Stimulated activated naive CD4-positive, alpha-beta T cell treated with Interleukin-2 at 50 U/mL for 16 hours (primary cell): Measurements from ENCODE around the gene SYNPO.

Source experiments
- DNase-seq: peaks from one replicate; lab custom pipeline; 2025; lab: John Stamatoyannopoulos, UW

Gene SYNPO

GRCh38 chr5:150625164-150625535 lies 15.3 kb upstream of the SYNPO start:
- no peak for DNase-seq

DNA sequence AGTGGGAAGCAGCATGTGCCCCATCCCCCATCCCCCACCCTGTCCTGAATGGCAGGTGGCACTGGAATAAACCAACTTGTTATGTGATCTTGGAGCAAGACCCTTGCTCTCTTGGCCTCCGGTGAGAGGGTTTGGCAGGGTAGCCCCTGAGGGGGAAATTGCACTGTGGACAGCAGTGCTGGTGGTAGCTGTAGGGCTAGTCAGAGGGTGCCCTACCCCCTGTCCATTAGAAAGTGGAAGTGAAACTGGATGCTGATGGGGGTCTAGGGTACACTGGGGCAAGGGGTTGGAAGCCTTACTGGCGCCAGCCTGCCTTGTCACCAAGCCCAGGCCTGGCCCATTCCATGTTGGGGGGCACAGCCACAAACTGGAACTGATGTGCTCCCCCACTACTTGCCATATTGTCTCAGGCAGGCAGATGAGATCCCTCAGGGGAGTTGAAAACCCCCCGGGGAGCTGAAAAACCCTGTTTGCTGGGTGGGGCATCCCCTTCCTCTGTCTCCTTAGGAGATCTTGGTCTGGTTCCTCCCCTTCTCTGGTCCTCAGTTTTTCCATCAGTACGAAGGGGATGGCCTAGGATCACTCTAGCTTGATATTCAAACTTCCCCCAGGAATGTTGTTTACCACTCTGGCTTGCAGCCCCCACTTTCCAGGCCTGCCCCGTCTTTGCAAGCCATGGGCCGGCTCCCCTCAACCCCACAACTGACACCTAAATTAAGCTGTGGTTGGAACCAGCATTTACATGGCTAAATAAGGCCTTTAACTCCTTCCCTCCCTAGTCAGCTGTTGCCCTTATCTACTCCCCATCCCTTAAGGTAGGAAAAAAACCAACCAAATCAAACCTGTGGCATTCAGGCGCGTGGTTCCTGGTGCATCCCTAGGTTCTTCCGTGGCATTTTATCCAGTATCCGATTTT lies 14.4 kb upstream of the SYNPO start:
- no peak for DNase-seq

- no peak for DNase-seq
Measured at GRCh38 chr5:150626853-150627276, 13.6 kb upstream of the SYNPO start.

DNA sequence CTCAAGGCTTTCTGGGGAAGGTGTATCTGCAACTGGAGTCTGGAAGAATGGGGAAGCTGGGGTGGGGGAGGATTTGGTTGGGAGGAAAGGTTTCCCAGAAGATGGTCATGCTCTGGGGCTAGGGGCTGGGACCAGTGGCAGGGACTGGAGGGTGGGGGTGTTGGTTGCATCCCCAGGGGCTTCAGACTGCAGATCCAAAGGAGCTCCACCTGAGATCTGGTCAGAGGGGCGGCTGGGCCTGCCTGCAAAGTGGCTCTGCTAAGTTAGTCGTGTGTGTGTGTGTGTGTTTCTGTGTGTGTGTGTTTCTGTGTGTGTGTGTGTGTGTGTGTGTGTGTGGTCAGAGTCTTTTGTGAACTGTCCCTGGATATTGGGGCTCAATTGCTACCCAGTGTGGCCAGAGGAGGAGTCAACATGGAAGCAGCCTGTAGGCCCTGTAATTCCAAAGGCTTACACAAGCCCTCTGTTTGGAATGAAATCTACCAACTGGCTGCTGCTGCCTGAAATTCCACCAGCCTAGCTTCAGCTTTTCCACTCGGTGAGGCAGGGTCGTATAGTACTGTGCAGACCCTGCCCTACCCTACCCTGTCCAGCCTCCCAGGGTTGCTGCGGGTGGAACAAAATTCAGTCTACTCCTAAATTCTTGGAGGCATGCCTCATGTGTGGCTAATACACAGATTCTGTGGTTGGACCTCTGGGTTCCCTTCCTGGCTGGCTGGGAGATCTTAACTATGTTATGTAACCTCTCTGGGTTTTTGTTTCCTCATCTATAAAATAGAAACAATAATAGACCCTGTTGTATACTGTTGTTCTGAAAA lies 12.5 kb upstream of the SYNPO start:
- no peak for DNase-seq

DNA sequence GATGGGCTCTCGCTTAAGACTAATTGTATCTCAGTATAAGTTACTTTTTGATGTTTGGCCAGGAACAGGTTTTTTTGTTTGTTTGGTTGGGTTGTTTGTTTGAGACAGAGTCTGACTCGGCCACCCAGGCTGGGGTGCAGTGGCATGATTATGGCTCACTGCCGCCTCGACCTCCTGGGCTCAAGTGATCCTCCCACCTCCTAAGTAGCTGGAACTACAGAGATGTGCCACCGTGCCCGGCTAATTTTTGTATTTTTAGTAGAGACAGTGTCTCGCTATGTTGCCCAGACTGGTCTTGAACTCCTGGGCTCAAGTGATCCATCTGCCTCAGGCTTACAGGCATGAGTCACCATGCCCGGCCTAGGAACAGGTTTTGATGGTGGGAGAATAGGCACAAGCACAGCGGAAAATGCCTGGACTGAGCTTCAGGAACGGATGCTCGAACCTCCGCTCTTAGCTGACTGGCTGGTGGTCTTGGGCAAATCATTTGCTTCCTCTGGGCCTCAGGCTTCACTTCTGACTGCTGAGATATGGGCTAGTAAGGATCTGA lies 11.4 kb upstream of the SYNPO start:
- DNase-seq = no peak

- DNase-seq = no peak
Measured at GRCh38 chr5:150630016-150630415, 10.4 kb upstream of the SYNPO start.

GRCh38 chr5:150630461-150631325 lies 9.8 kb upstream of the SYNPO start:
- no peak for DNase-seq

- DNase-seq = no peak
Measured at GRCh38 chr5:150631326-150631701, 9.1 kb upstream of the SYNPO start.

- DNase-seq = no peak
Measured at GRCh38 chr5:150632305-150633160, 7.9 kb upstream of the SYNPO start.

DNA sequence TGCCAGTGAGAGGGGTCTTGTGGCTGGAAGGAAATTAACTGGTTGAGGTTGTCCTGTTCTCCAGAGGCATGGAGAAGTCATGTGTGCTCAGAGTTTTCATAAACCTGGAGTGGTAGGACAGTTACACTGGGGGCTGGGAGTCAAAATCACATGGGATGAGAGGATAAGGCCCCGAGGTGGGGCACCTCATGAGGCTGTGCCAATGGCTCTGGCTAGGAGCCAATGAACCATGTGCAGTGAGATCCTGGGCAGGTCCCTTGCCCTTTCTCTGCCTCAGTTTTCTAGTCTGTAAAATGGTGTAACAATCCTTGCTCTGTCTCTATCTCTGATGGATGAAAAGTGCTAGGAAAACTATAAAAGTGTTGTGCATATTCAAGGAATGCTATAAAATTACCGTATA lies 7.0 kb upstream of the SYNPO start:
- no peak for DNase-seq

- DNase-seq = no peak
Measured at GRCh38 chr5:150636391-150637244, 3.8 kb upstream of the SYNPO start.

- no peak for DNase-seq
Measured at GRCh38 chr5:150637245-150638052, 3.0 kb upstream of the SYNPO start.

DNA sequence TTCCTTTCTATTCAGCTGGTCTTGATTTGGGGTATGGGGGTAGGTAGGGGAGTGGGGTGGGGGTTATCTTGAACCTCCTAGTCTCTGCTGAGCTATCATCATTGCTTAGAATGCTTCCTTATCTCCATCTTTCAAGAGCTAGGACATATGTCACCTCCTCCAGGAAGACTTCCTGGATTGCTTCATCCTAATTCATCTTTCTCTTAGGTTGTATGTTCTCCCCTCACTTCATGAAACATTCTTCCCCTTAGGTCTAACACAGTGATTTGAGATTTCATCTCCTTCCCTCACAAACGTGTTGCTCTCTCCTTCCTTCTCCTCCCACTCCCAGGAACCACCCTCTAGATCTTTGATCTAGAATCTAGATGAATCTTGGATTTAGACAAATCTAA lies 2.4 kb upstream of the SYNPO start:
- no peak for DNase-seq

DNA sequence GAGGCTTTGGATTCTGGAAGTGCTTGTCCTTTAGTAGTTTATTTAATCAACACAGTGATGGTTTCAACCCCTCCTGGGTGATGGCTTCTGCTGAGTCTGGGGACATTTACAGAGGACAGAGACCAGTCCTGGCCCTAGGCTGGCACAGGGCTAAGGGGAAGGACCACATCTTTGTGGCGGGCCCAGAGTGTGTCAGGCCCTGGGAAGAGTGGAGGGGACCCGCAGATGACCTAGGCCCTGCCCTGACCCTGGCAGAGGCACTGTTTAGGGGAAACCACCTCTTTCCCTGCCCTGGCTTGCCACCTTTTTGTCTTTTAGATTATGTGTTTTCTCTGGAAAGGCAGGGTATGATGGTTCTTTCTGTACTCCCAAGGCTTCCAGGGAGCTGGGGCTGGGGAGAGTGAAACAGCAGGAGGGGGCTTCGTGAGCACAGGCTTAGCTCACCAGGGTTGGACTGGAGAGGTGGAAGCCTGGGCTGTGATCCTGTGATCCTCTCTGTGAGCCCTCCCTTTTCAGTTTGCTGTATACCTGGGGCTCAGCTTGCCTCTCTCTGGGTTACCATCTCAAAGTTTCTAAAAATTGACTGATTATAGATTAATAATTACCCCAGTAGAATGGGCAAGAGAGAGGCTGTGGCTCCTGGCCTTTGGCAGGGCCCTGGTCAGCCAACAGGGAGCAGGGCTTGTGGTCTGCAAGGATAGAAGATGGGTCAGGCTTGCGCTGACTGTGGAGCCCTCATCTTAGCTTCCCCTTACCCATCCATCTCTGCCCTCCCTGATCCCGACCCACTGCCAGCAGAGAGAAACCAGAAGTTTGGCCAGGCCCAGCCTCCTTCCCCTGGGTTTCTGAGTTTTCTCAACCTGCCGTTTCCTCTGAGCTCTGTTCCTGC lies 1.7 kb upstream of the SYNPO start:
- no peak for DNase-seq

- no peak for DNase-seq
Measured at GRCh38 chr5:150639377-150639692, 1.1 kb upstream of the SYNPO start.

DNA sequence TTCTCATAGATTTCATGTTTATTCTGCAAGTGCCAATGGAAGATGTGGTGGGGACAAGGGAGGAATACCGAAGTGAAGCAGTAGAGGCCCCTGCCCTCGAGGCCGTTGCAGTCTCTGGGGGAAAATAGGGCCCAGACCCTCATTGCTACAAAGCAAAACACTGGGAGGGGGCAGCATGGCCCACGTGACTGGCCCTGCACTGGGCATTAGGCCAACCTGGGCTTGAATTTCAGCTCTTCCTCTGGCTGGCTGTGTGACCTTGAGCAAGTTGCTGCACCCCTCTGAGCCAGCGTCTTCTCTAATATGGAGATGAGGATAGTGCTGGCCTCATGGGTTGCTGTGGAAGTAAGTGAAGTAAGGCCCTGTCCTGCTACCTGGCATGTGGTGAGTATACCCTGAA lies 709 bp upstream of the SYNPO start:
- DNase-seq = no peak

- DNase-seq = no peak
Measured at GRCh38 chr5:150641006-150641570, 628 bp downstream of the SYNPO start.
